SIG-M5 (cell line): Measurements from ENCODE around the gene ABHD12.
"Not testable (repeated sequence)": the region's sequence is repeated elsewhere in the genome, so short reads cannot be mapped to it uniquely, and the experiment has no call there.

Experiments
- DNase-seq: peaks from one replicate; lab custom pipeline; 2025; lab: John Stamatoyannopoulos, UW

ABHD12 gene

DNA sequence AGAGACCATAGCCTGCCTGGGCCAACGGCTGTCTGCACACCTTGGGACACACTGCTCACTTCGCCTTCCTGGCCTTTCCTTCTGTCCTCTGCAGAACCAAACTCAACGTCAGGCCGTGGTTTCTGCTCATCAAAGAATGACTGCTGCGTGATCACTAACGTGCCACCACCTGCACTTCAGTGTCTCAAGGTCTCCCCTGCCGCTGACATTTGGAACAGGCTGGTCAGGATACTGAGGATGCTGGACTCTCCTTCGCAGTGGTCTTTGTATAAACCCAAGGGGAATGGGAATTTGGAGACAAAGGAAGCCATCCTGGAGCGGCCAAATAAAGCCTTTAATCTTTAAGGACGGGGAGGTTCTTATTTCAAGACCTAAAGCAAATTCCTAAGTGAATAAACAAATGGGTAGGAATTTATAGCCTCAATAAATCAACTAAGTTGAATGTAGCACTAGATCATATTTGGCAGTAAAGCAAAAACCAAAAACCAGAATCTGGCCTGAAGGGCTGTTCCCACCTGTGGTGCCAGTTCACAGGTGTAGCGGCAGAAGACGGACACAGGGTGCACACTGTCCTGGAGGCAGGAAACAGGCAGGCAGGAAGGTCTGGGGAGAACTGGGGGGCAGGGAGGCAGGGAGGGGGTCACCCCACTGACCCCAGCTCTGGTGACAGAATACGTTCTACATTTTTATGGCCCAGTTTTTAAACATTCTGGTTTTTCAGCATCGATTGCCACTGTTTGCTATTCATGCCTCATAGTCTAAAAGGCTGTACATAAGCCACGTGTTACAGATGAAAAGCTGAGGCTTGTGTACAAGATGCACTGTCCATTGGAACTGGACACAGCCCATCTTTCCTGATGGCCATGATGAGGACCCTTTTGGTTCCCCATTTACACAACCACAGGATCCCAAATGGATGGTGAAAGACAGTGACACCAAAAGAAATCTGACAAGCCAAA, 36.6 kb downstream of the ABHD12 start:
- DNase-seq = no peak

GRCh38 chr20:25353353-25353746, 37.3 kb downstream of the ABHD12 start:
- DNase-seq = no peak

- DNase-seq = no peak
Observed at GRCh38 chr20:25352746-25353145, 37.9 kb downstream of the ABHD12 start.

- DNase-seq = no peak
Observed at GRCh38 chr20:25351024-25351360, 39.6 kb downstream of the ABHD12 start.

GRCh38 chr20:25346349-25346748, 44.3 kb downstream of the ABHD12 start:
- DNase-seq = no peak

GRCh38 chr20:25345721-25346120, 44.9 kb downstream of the ABHD12 start:
- DNase-seq = no peak

- no peak for DNase-seq
Observed at GRCh38 chr20:25344634-25345033, 46.0 kb downstream of the ABHD12 start.

DNA sequence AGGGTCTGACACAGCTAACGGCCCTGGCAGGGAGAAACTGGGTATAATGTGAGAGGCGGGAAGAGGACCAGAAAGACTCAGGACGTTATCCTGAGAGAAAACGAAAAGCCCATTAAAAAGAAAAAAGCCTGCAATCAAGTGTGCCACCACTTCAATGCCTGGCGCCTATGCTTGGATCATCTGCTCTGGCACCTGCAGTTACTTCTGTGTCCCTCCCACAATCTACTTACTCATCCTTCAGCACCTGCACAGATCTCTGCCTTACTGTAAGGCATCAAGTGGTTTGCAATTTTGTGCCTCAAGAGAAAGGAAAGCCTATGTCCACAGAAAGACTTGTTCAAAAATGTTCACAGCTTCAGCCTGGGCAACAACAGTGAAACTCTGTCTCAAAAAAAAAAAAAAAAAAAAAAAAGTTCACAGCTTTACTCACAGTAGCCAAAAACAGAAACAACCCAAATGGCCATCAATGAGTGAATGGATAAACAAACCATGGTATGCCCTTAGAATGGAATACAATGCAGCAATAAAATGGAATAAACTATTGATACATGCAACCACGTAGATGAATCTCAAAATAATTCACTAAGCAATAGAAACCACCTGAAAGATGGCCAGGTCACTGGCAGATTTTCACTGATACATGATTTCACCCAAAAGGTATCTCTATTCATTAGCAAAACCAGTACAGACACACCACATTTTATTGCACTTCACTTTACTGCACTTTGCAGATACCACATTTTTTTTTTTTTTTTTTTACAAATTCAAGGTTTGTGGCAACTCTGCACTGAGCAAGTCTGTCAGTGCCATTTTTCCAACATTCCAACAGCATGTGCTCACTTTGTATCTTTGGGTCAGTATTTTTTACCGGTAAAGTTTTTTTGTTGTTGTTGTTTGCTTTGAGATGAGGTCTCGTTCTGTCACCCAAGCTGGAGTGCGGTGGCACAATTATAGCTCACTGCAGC, 48.6 kb downstream of the ABHD12 start:
- DNase-seq = no peak

- no peak for DNase-seq
Observed at GRCh38 chr20:25340380-25340779, 50.3 kb downstream of the ABHD12 start.

DNA sequence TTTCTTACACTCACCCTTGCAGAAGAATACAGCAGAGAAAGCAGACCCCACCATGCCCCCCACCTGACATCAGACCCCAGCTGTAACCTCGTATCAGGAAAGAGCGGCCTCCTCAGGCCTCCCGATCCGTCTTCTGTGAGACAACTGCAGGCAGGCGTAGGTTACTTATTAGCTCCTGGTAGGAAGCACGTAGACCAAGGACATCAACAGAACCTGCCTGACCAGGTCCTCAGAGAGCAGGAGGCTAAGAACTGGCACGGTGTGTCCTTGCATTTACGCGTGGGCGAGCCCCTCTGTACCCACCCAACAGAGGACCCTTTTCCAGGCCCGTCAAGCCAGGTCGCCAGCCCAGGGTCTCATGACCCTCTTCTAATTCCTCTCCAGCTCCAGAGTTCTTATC, 51.0 kb downstream of the ABHD12 start:
- DNase-seq = no peak

- DNase-seq = no peak
Observed at GRCh38 chr20:25338112-25339023, 52.3 kb downstream of the ABHD12 start.

DNA sequence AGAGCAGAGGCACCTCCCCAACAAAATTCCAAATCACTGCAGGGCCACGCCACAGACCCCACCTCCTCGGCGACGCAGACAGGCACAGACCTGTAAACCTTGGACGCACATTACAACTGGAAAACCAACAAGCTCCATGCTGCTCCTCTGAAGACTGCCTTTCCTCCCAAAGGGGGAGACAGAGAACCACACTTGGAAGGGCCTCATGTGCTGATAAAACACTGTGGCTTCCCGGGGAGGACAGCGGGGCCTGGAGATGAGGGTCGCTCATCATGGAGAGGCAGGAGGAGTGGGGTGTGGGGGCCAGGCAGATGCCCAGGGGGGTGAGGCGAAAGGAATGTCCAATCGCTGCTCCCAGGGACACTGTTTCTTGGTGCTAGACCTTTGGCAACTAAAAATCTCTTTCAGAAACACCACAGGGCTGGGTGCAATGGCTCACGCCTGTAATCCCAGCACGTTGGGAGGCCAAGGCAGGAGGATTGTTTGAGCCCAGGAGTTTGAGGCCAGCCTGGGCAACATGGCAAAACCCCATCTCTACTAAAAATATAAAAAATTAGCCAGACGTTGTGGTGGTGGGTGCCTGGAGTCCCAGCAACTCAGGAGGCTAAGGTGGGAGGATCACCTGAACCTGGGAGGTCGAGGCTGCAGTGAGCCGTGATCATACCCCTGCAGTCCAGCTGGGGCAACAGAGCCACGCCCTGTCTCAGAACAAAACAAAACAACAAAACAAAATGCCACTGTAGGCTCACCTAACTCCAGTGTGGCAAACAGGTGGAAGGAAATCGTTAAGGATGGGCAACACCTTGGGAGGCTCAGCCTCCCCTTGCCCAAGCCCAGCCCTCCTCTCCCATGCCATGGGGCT, 53.8 kb downstream of the ABHD12 start:
- DNase-seq = no peak

- not testable (repeated sequence) for DNase-seq
Observed at GRCh38 chr20:25334972-25335371, 55.7 kb downstream of the ABHD12 start.

- DNase-seq = no peak
Observed at GRCh38 chr20:25328954-25329498, 61.6 kb downstream of the ABHD12 start.

DNA sequence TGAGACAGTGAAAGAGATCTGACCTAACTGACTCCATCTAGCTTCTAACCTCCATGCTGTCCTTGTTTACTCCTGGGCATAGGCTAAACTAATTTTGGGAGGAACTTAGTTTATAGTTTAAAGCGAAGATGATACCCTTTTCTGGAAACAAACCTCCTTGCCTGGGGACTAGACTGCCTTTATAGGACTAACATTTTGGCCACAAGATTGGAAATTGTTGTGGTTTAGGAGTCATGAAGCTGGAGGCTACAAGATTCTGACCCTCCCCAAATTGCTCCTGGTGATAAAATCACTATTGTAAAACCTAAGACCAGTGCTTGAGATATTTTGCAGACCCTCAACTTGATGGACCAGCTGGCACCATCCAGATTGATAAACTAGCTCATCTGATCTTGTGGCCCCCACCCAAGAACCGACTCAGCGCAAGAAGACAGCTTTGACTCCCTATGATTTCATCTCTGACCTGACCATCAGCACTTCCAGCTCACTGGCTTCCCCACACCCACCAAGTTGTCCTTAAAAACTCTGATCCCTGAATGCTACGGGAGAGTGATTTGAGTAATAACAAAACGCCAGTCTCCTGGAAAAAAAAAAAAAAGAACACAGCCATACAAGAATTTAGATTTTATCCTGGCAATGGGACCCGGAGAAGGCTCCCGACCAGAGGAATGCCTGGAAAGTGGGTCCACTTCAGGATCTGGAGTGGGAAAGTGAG, 63.0 kb downstream of the ABHD12 start:
- no peak for DNase-seq

DNA sequence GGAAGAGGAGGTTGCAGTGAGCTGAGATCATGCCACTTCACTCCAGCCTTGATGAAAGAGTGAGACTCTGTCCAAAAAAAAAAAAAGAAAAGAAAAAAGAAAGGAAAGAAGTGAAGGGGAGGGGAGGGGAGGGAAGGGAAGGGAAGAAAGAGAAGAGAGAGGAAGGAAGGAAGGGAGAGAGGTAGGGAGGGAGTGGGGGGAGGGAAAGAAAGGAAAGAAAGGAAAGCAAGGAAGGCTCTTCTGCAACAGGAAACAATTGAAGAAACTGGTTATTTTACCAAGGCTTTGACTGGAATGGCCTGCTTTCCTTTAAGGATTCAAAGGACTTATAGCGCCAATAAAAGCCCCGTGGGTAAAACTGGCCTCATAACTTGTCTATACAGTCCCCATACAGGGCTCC, 64.6 kb downstream of the ABHD12 start:
- no peak for DNase-seq

DNA sequence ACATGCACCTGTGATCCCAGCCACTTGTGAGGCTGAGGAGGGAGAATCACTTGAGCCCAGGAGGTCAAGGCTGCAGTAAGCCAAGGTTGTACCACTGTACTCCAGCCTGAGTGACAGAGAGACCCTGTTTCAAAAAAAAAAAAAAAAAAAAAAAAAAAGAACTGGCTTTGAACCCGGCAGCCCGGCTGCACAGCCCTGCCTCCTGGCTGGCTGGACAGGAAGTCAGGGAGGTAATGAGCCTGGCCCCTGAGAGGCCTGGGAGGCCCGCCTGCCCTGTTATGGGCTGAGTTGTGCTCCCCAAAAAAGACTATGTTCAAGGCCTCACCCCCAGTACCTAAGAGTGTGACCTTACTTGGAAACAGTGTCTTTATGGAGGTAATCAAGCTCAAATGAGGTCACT, 65.6 kb downstream of the ABHD12 start:
- no peak for DNase-seq

DNA sequence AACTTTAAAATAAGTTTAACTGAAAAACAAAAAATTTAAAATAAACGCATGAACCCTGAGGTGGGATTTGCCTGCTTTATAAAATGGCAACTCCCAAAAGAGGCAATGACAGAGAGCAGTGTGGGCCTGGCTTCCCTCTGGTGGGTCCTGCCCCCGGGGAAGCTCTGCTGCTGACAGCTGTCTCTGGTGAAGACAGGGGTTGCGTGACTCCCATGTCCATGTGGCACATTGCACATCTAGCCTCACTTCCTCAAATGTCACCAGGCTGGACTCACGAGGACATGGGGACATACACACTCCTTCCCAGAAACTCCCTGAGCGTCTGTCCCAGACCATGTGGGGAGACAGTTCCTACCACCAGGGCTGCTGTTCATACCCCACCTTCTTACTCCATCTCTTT, 66.2 kb downstream of the ABHD12 start:
- peak; percentile 29 for DNase-seq

- DNase-seq = no peak
Observed at GRCh38 chr20:25323496-25324246, 67.0 kb downstream of the ABHD12 start.
